HepG2 (cell line): Measurements from ENCODE around the gene FBXL22. TPM values are rescaled to one million over a fixed set of nuclear protein-coding genes. Genes with fewer than 3 reads are reported as not detected.

Source experiments
- ATAC-seq: fragments of 200-7000 bp; cut with Tn5 transposase; 3 replicates; pipeline ENCODE4 v1.9.1; 2020; ENCODE audit warnings: mild to moderate bottlenecking, moderate library complexity
- BruUV-seq: library from RNA; stranded (reverse); fragments of 400-500 nt; replicated peaks from 2 replicates; lab custom pipeline; 2021; lab: Mats Ljungman, UMichigan
- CTCF ChIA-PET: fragments of 300-600 bp; formaldehyde crosslinking; extraction: SDS; loops from one replicate; lab custom pipeline; 2021; ENCODE audit warnings: low total read pairs, inconsistent platforms, low intra/inter-chr PET ratio; lab: Yijun Ruan, JAX
- POLR2A ChIA-PET: fragments of 350-600 bp; sonication (Branson Sonifier 250); formaldehyde crosslinking; loops from one replicate; lab custom pipeline; 2020; ENCODE audit warnings: antibody characterized with exemption, inconsistent platforms; lab: Yijun Ruan, JAX
- DNase-seq: peaks from one replicate; pipeline ENCODE4 v3.0.0-alpha.2; 2015; ENCODE audit warnings: low spot score
- FAIRE-seq: peaks from 3 replicates; lab custom pipeline; 2011; peaks lifted over from hg19 to GRCh38; lab: Jason Lieb, UNC
- H2AFZ ChIP-seq: one replicate; pipeline ENCODE4 v1.6.1; 2011; ENCODE audit warnings: low read length, inconsistent platforms
- H3K27ac ChIP-seq: fragments of 300-600 bp; 3 replicates; pipeline ENCODE4 v1.8.0; 2011; ENCODE audit warnings: mixed run types, mild to moderate bottlenecking, mixed read lengths, low read length, inconsistent platforms; ENCODE audit not compliant: insufficient read depth; ENCODE audit errors: extremely low read length
- H3K27me3 ChIP-seq, 2 experiments: fragments of 200-600 bp in 1 of 2; 2 replicates in 1 of 2; 3 replicates in 1 of 2; pipeline versions ENCODE4 v1.6.0 to v1.8.0; 2011; ENCODE audit warnings: low read length in 2 of 2, mild to moderate bottlenecking in 2 of 2, moderate library complexity in 2 of 2, inconsistent platforms in 1 of 2; ENCODE audit not compliant: insufficient read depth in 2 of 2, control insufficient read depth in 1 of 2
- H3K36me3 ChIP-seq, 2 experiments: fragments of 200-600 bp in 1 of 2; replicated peaks in 1 of 2; 2 replicates in 1 of 2; 3 replicates in 1 of 2; pipeline versions ENCODE4 v1.5.1 to v1.8.0; 2011; ENCODE audit warnings: low read length in 2 of 2, inconsistent platforms in 1 of 2; ENCODE audit not compliant: insufficient read depth in 2 of 2, control insufficient read depth in 1 of 2
- H3K4me1 ChIP-seq: 2 replicates; pipeline ENCODE4 v1.5.1; 2012; ENCODE audit warnings: low read length, inconsistent platforms; ENCODE audit not compliant: insufficient read depth
- H3K4me2 ChIP-seq: 2 replicates; pipeline ENCODE4 v1.6.0; 2011; ENCODE audit warnings: low read depth, low read length, inconsistent platforms
- H3K4me3 ChIP-seq, 3 experiments: fragments of 200-600 bp in 1 of 3; sonication (generic), shearing (Covaris generic) in 1 of 3; replicated peaks in 1 of 3; 2 replicates each; pipeline ENCODE4 v1.5.1; 2011 to 2016; ENCODE audit warnings: low read length in 3 of 3, inconsistent platforms in 2 of 3, low read depth in 2 of 3, mild to moderate bottlenecking in 2 of 3, control low read depth in 1 of 3, mixed read lengths in 1 of 3; ENCODE audit not compliant: insufficient read depth in 1 of 3
- H3K79me2 ChIP-seq: one replicate; pipeline ENCODE4 v1.6.1; 2011; ENCODE audit warnings: low read length, inconsistent platforms; ENCODE audit not compliant: insufficient read depth
- H3K9ac ChIP-seq: 2 replicates; pipeline ENCODE4 v1.6.0; 2011; ENCODE audit warnings: mild to moderate bottlenecking, low read depth, low read length, inconsistent platforms; ENCODE audit not compliant: insufficient read depth
- H3K9me3 ChIP-seq: 2 replicates; pipeline ENCODE4 v1.5.1; 2012; ENCODE audit warnings: mild to moderate bottlenecking, low read length
- H4K20me1 ChIP-seq: 2 replicates; pipeline ENCODE4 v1.6.0; 2011; ENCODE audit warnings: inconsistent platforms, mild to moderate bottlenecking, low read length, moderate library complexity; ENCODE audit not compliant: insufficient read depth
- KDM4B ChIP-seq: sonication (generic); formaldehyde crosslinking; IDR thresholded peaks from 2 replicates; pipeline ENCODE4 v1.4.0; 2020; ENCODE audit warnings: missing genetic modification reagents
- MAZ ChIP-seq, 2 experiments: sonication (generic) in 1 of 2; formaldehyde crosslinking in 1 of 2; IDR thresholded peaks; 2 replicates each; pipeline versions ENCODE4 v1.5.0 to v1.6.1; 2012 to 2020; ENCODE audit warnings: low read depth in 2 of 2, mild to moderate bottlenecking in 2 of 2, borderline replicate concordance in 1 of 2, improper control_type of control experiment in 1 of 2, low read length in 1 of 2, missing genetic modification reagents in 1 of 2, moderate library complexity in 1 of 2
- MED1 ChIP-seq: sonication (generic); formaldehyde crosslinking; IDR thresholded peaks from 2 replicates; pipeline ENCODE4 v1.4.0; 2020; ENCODE audit warnings: missing genetic modification reagents
- TCF7 ChIP-seq: sonication (generic); IDR thresholded peaks from 2 replicates; pipeline ENCODE4 v1.6.1; 2016; ENCODE audit warnings: antibody characterized with exemption, low read depth
- ZBTB7A ChIP-seq: sonication (generic); formaldehyde crosslinking; IDR thresholded peaks from 2 replicates; pipeline ENCODE4 v1.8.0; 2022; ENCODE audit warnings: mild to moderate bottlenecking, missing genetic modification reagents
- ZNF326 ChIP-seq: sonication (generic); formaldehyde crosslinking; IDR thresholded peaks from 2 replicates; pipeline ENCODE4 v1.4.0; 2020; ENCODE audit warnings: missing genetic modification reagents, borderline replicate concordance
- WGBS: methylation state at CpG from one replicate; pipeline ENCODE4 v1.1.6; 2017; ENCODE audit warnings: low lambda C conversion rate; 5-methylcytosine and 5-hydroxymethylcytosine counted together
- in situ Hi-C: cut with HindIII; loops from 2 replicates; pipeline ENCODE4 v1.10.0; 2017; ENCODE audit warnings: low pct_unique_long_range_greater_than_20kb; ENCODE audit not compliant: extremely low pct_ligation_motif_present
- intact Hi-C: fragments of 100-400 bp; cut with micrococcal nuclease; formaldehyde crosslinking; loops from one replicate; pipeline ENCODE4 v1.10.0; 2022; ENCODE audit not compliant: unreplicated experiment
- polyA plus RNA-seq, 8 experiments: library from polyadenylated mRNA; depleted of rRNA in 3 of 8; stranded (reverse) in 7 of 8; unstranded in 1 of 8; fragments of >200 nt; fragmentation: Illumina TruSeq in 4 of 8; extraction: Trizol in 4 of 8; gene quantifications; 2 replicates each; pipeline versions ENCODE4 v1.2.1 to v1.2.3, GENCODE V29; 2011 to 2016; ENCODE audit warnings: low read depth in 4 of 8, missing spikeins in 1 of 8, mixed read lengths in 1 of 8; ENCODE audit not compliant: insufficient read depth in 1 of 8
- total RNA-seq, 5 experiments: library from RNA; depleted of rRNA; stranded (reverse); fragments of >200 nt; fragmentation: Illumina TruSeq; extraction: Trizol; gene quantifications; 2 replicates each; pipeline ENCODE4 v1.2.3, GENCODE V29; 2016; ENCODE audit warnings: low read depth in 1 of 5
- TF ChIP-seq, protein P1 (sequence below): sonication (generic); formaldehyde crosslinking; IDR thresholded peaks from 2 replicates; pipeline ENCODE4 v1.8.0; 2022; ENCODE audit warnings: mild to moderate bottlenecking, missing genetic modification reagents, moderate library complexity
- TF ChIP-seq, protein P2 (sequence below): sonication (generic); formaldehyde crosslinking; IDR thresholded peaks from 2 replicates; pipeline ENCODE4 v1.8.0; 2022; ENCODE audit warnings: mild to moderate bottlenecking, missing genetic modification reagents, borderline replicate concordance

The FBXL22 gene
- total and polyA plus RNA-seq, 2 of the 13 experiments (the other 11 are each of a cell fraction or from before 2014, with no cell fraction given): 0.15 to 0.33 TPM

DNA sequence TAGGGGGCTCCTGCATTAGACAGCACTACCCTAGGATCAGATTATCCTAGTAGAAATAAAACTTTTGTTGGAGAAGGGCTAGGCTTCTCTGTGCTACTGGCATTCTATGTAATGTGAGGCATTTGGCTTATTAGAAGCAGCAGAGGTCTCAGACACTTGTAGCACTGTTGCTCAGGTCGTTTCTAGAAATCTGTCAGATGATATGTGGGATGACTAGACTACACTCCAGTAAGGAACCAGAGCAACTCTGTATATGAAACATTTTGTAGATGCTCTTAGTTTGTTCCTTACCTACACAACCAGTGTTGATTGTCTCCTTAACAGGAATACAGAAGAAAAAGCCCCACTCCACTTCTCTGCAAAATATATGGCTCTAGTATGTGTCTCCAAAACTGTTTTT is 21.9 kb upstream of the FBXL22 start:
- WGBS: 75% methylated on average over 1 of the region's 1 CpG
- in situ Hi-C loops (no loop called here), intact Hi-C loops (no loop called here)
- H3K27ac ChIP-seq: no peak overlapping the region
- H3K4me3 ChIP-seq: no peak overlapping the region
- H3K79me2 ChIP-seq: no peaks in the 10 kb centered on the region
- H3K9ac ChIP-seq: no peak overlapping the region
- no peaks in the 10 kb centered on the region for H3K27me3 ChIP-seq
- CTCF ChIA-PET: no interaction called here
- no peak overlapping the region for H3K4me2 ChIP-seq
- H4K20me1 ChIP-seq: no peaks in the 10 kb centered on the region
- H3K9me3 ChIP-seq: no peaks in the 10 kb centered on the region
- DNase-seq (no peak), ATAC-seq (no peak), FAIRE-seq (no peak)
- TF ChIP-seq KDM4B (CRISPR knock-in tag) (no peak), TCF7 (no peak), MED1 (CRISPR knock-in tag) (no peak), MAZ (IDR thresholded peaks at IDR 0.05; ENCODE audit: borderline replicate concordance, low read depth, low read length) (no peak), MAZ (CRISPR knock-in tag; IDR thresholded peaks at IDR 0.05; ENCODE audit: low read depth) (no peak), ZBTB7A (CRISPR knock-in tag) (no peak), ZNF326 (CRISPR knock-in tag) (no peak)
- TF ChIP-seq, protein P1, sequence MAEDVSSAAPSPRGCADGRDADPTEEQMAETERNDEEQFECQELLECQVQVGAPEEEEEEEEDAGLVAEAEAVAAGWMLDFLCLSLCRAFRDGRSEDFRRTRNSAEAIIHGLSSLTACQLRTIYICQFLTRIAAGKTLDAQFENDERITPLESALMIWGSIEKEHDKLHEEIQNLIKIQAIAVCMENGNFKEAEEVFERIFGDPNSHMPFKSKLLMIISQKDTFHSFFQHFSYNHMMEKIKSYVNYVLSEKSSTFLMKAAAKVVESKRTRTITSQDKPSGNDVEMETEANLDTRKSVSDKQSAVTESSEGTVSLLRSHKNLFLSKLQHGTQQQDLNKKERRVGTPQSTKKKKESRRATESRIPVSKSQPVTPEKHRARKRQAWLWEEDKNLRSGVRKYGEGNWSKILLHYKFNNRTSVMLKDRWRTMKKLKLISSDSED: no peak
- TF ChIP-seq, protein P2, sequence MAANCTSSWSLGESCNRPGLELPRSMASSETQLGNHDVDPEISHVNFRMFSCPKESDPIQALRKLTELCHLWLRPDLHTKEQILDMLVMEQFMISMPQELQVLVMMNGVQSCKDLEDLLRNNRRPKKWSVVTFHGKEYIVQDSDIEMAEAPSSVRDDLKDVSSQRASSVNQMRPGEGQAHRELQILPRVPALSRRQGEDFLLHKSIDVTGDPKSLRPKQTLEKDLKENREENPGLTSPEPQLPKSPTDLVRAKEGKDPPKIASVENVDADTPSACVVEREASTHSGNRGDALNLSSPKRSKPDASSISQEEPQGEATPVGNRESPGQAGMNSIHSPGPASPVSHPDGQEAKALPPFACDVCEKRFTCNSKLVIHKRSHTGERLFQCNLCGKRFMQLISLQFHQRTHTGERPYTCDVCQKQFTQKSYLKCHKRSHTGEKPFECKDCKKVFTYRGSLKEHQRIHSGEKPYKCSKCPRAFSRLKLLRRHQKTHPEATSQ (CRISPR knock-in tag): no peak
- POLR2A ChIA-PET: no interaction called here
- no TSS peak for BruUV-seq
- H3K36me3 ChIP-seq: peaks cover 2 to 46% of the 10 kb centered on the region in 2 experiments; a peak in 4 of 5 replicates
- no peaks in the 10 kb centered on the region for H3K4me1 ChIP-seq
- H2AFZ ChIP-seq: no peak overlapping the region
